K562 (cell line): Measurements from ENCODE around the gene SLC25A1. TPM values are rescaled to one million over a fixed set of nuclear protein-coding genes. Genes with fewer than 3 reads are reported as not detected.

Experiments
- ARHGAP35 ChIP-seq: fragments of 450-650 bp; IDR thresholded peaks from 2 replicates; pipeline ENCODE4 v1.6.1; 2018; ENCODE audit not compliant: partially characterized antibody
- ASH1L ChIP-seq: fragments of 450-650 bp; IDR thresholded peaks from 2 replicates; pipeline ENCODE4 v1.6.1; 2018; ENCODE audit warnings: borderline replicate concordance, mild to moderate bottlenecking, low read depth; ENCODE audit not compliant: partially characterized antibody
- BMI1 ChIP-seq: fragments of 150-350 bp; IDR thresholded peaks from 2 replicates; pipeline ENCODE4 v1.6.1; 2014; ENCODE audit warnings: low read length
- BRD9 ChIP-seq: fragments of 450-650 bp; IDR thresholded peaks from 2 replicates; pipeline ENCODE4 v1.6.1; 2018; ENCODE audit warnings: low read depth; ENCODE audit not compliant: partially characterized antibody
- DMBX1 ChIP-seq: fragments of 250-450 bp; sonication (Bioruptor Pico); IDR thresholded peaks from 2 replicates; pipeline ENCODE4 v1.8.0; 2022; ENCODE audit warnings: inconsistent platforms, mild to moderate bottlenecking, moderate library complexity, borderline replicate concordance
- FOXJ3 ChIP-seq: sonication (generic); formaldehyde crosslinking; IDR thresholded peaks from 2 replicates; pipeline ENCODE4 v1.4.0; 2020; ENCODE audit warnings: mild to moderate bottlenecking, missing genetic modification reagents
- ID3 ChIP-seq, 2 experiments: fragments of 250-450 bp in 1 of 2; fragments of 450-650 bp in 1 of 2; sonication (Bioruptor Pico) in 1 of 2; IDR thresholded peaks; 2 replicates each; pipeline versions ENCODE4 v1.6.1 to v1.8.0; 2016 to 2021; ENCODE audit warnings: mild to moderate bottlenecking in 2 of 2, moderate library complexity in 2 of 2, missing compliant biosample characterization in 1 of 2, missing genetic modification characterization in 1 of 2
- JUN ChIP-seq, 2 experiments: sonication (generic) in 1 of 2; formaldehyde crosslinking in 1 of 2; IDR thresholded peaks; 2 replicates each; pipeline versions ENCODE4 v1.6.1 to v1.8.0; 2012 to 2022; ENCODE audit warnings: borderline replicate concordance in 2 of 2, mild to moderate bottlenecking in 2 of 2, improper control_type of control experiment in 1 of 2, low read depth in 1 of 2, low read length in 1 of 2, missing genetic modification reagents in 1 of 2
- MTA1 ChIP-seq: fragments of 450-650 bp; IDR thresholded peaks from 2 replicates; pipeline ENCODE4 v1.6.1; 2017; ENCODE audit warnings: borderline replicate concordance
- NCOA1 ChIP-seq: fragments of 450-650 bp; IDR thresholded peaks from 2 replicates; pipeline ENCODE4 v1.6.1; 2016; ENCODE audit warnings: low read depth
- NKRF ChIP-seq: fragments of 450-650 bp; IDR thresholded peaks from 2 replicates; pipeline ENCODE4 v1.6.1; 2016; ENCODE audit warnings: borderline replicate concordance
- SMARCA5 ChIP-seq: fragments of 450-650 bp; IDR thresholded peaks from 2 replicates; pipeline ENCODE4 v1.6.1; 2016
- TAF7 ChIP-seq: fragments of 450-650 bp; IDR thresholded peaks from 2 replicates; pipeline ENCODE4 v1.6.1; 2016; ENCODE audit warnings: missing genetic modification characterization, missing compliant biosample characterization
- THRB ChIP-seq: fragments of 450-650 bp; formaldehyde crosslinking; conservative IDR thresholded peaks from 2 replicates; pipeline ENCODE4 v1.4.0; 2022; ENCODE audit warnings: mild to moderate bottlenecking, missing genetic modification characterization
- TSC22D4 ChIP-seq: fragments of 450-650 bp; IDR thresholded peaks from 2 replicates; pipeline ENCODE4 v1.6.1; 2016; ENCODE audit warnings: missing genetic modification characterization, missing biosample characterization, control low read depth
- ZNF280A ChIP-seq: fragments of 450-650 bp; IDR thresholded peaks from 2 replicates; pipeline ENCODE4 v1.6.1; 2018; ENCODE audit warnings: mild to moderate bottlenecking, low read depth; ENCODE audit not compliant: partially characterized antibody
- ZNF324 ChIP-seq: fragments of 250-450 bp; sonication (Bioruptor Pico); IDR thresholded peaks from 2 replicates; pipeline ENCODE4 v1.4.0; 2020; ENCODE audit warnings: mild to moderate bottlenecking
- ZNF75A ChIP-seq: fragments of 450-650 bp; formaldehyde crosslinking; IDR thresholded peaks from 2 replicates; pipeline ENCODE4 v1.4.0; 2020; ENCODE audit warnings: mild to moderate bottlenecking
- ZSCAN29 ChIP-seq: fragments of 450-650 bp; IDR thresholded peaks from 2 replicates; pipeline ENCODE4 v1.6.1; 2017
- polyA plus RNA-seq, 8 experiments: library from polyadenylated mRNA; depleted of rRNA in 4 of 8; stranded (reverse) in 5 of 8; unstranded in 3 of 8; fragments of >200 nt; fragmentation: Nextera tagmentation in 2 of 8; fragmentation: Illumina TruSeq in 1 of 8; extraction: Ambion mirVana in 2 of 8; extraction: Trizol in 1 of 8; gene quantifications; 2 replicates each; pipeline versions ENCODE4 v1.2.1 to v1.2.3, GENCODE V29; 2011 to 2014; ENCODE audit warnings: inconsistent platforms in 1 of 8, missing spikeins in 1 of 8
- total RNA-seq, 7 experiments: library from RNA; depleted of rRNA in 6 of 7; stranded (reverse); fragments of >200 nt in 6 of 7; fragmentation: Illumina TruSeq in 2 of 7; extraction: Trizol in 2 of 7; gene quantifications; 2 replicates each; pipeline versions ENCODE4 v1.2.1 to v1.2.3, GENCODE V29; 2011 to 2021; ENCODE audit warnings: low replicate concordance in 1 of 7

SLC25A1 gene
- total and polyA plus RNA-seq, 9 of the 15 experiments (the other 6 are each of a cell fraction or from before 2014, with no cell fraction given): 11.0 to 408 (median 110) TPM

GRCh38 chr22:19212302-19212870, 33.9 kb upstream of the SLC25A1 start (continued):
- TF ChIP-seq ARHGAP35 (peak; percentile 73), DMBX1 (0 out of 2 replicates have a peak, but pooled peaks have one; percentile 24), JUN (IDR thresholded peaks at IDR 0.05; ENCODE audit: borderline replicate concordance, low read depth, low read length) (no peak), JUN (CRISPR knock-in tag; IDR thresholded peaks at IDR 0.05; ENCODE audit: borderline replicate concordance) (no peak), ZSCAN29 (no peak), THRB (CRISPR knock-in tag) (0 out of 2 replicates have a peak, but pooled peaks have one; percentile 40), FOXJ3 (CRISPR knock-in tag) (no peak), TSC22D4 (peak; percentile 9; the same call in 1 of the 2 replicates), BRD9 (peak; percentile 33), ZNF75A (no peak), NCOA1 (no peak), ASH1L (peak; percentile 23), NKRF (peak; percentile 73; the same call in 1 of the 2 replicates), ID3 (CRISPR knock-in tag; IDR thresholded peaks at IDR 0.05) (0 out of 2 replicates have a peak, but pooled peaks have one; percentile 62), ID3 (tag; IDR thresholded peaks at IDR 0.05) (no peak), MTA1 (peak; percentile 48; the same call in 1 of the 2 replicates), ZNF280A (peak; percentile 46), BMI1 (no peak), SMARCA5 (0 out of 2 replicates have a peak, but pooled peaks have one; percentile 47), ZNF324 (no peak), TAF7 (tag) (0 out of 2 replicates have a peak, but pooled peaks have one; percentile 10)
